NCI-H226 (cell line): Measurements from ENCODE around the gene BHLHE23.
"Not testable (repeated sequence)": the region's sequence is repeated elsewhere in the genome, so short reads cannot be mapped to it uniquely, and the experiment has no call there.

Experiments
- DNase-seq: peaks from one replicate; pipeline ENCODE4 v3.0.0-alpha.2; 2015

Gene BHLHE23

GRCh38 chr20:62970307-62971210 lies 36.2 kb downstream of the BHLHE23 start:
- DNase-seq = no peak

GRCh38 chr20:62969939-62970306 lies 36.8 kb downstream of the BHLHE23 start:
- DNase-seq = no peak

DNA sequence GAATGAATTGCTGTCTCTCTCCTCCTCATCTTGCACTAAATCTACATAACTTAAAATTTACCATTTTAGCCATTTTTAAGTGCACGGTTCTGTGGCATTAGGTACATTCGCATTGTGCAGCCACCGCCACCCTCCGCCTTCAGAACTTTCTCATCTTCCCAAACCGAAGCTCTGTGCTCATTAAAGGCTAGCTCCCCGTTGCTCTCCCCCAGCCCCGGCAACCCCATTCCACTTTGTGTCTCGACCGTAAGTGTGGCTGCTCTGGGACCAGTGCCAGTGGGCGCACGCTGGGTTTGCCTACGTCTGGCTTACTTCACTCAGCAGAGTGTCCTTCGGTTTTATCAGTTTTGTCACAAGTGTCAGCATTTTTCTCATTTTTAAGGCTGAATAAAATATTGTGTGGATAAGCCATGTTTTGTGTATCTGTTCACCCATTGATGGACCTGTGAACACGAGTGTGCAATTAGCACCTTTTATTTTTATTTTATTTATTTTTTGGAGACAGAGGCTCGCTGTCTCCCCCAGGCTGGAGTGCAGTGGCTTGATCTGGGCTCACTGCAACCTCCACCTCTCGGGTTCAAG lies 37.5 kb downstream of the BHLHE23 start:
- DNase-seq = no peak

- no peak for DNase-seq
Observed at GRCh38 chr20:62968378-62969178, 38.2 kb downstream of the BHLHE23 start.

- DNase-seq = no peak
Observed at GRCh38 chr20:62967628-62968351, 39.0 kb downstream of the BHLHE23 start.

DNA sequence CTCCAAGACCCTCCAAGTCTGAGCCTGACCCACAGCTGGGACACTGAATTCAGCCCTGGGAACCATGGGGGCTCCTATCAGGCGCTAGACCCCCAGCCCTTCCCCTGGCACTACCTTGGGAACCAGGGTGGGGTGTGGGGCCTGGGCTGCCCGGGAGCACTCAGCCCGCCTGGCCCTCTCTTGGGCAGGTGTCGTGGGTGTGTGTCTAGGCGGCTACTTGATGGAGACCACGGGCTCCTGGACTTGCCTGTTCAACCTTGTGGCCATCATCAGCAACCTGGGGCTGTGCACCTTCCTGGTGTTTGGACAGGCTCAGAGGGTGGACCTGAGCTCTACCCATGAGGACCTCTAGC lies 39.6 kb downstream of the BHLHE23 start:
- DNase-seq = no peak

GRCh38 chr20:62966212-62967148 lies 40.3 kb downstream of the BHLHE23 start:
- DNase-seq = no peak

- no peak for DNase-seq
Observed at GRCh38 chr20:62965363-62965771, 41.4 kb downstream of the BHLHE23 start.

DNA sequence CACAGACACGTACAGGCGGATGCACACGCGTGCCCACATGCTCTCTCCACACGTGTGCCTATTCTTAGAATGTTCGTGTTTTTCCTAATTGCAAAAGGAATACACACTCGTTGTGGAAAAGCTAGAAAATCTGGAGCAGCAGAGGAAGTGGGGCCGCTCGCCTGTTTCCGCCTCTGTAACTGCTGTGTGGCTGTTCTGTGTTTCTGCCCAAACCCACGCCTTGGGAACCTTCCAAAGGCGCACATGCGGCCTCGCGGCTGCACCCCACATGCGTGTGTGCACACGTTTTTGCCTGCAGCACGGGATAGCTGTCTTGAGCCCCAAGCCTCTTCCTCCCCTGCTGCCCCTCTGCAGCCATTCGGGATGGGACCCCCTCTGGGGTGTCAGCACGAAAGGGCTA lies 42.1 kb downstream of the BHLHE23 start:
- no peak for DNase-seq

DNA sequence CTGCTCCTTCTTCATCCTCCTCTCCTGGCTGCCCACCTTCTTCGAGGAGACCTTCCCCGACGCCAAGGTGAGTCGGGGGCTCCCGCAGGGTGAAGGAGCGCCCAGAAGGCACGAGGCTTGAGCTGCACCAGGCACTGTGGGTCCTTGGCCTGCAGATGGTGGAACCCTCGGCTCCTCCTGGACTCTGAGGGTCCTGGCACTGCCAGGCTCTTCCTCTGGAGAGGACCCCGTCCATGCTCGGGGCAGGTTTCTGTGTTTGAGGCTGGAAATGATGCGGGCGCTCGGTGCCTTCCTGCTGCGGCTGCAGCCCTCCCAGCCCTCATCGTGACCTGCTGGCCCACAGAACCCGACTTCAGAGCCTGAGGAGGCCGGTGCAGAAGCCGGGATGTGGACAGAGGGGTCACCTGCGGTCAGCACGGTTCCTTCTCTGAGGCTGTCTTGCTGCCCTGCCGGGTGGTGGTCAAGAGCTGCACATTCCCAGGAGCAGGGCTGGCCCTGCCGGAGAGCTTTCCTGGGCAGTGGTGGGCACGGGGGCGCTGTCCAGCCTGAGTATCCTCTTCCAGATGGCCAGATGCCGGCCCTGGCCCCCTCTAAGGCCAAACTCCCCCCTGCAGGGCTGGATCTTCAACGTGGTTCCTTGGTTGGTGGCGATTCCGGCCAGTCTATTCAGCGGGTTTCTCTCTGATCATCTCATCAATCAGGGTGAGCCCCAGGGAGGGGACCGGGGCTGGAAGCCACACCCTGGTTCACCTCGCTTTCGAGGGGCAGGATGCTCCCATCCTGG lies 43.0 kb downstream of the BHLHE23 start:
- no peak for DNase-seq

DNA sequence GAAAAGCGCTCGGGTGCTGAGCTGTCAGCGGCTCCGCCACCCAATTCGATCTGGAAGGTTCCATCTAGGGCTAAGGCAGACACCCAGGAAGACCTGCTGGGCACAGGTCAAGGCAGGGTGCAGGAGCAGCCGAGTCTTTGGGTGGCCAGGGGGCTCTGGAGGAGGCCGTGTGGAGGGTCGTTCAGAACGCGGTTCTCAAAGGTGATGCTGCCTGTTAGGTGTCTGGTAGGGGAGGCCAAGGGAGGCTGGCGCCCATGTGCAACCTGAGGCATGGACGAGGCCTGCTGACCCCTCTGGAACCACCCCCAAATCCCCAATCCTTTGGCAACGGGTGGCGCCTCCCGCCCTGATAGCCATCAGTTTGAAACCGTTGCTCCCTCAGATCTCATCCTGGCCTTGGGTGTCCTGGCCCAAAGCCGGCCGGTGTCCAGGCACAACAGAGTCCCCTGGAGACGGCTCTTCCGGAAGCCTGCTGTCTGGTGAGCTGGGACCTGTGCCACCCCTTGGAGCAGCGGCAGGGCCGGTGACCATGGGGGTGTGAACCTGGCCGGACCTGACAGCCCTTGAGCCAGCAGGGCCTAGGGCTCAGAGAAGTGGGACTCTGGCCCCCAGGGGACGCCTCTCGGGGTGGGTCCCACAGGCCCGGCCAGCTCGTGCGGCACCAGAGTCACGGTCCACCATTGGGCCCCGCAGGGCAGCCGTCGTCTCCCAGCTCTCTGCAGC lies 43.7 kb downstream of the BHLHE23 start:
- DNase-seq = no peak

DNA sequence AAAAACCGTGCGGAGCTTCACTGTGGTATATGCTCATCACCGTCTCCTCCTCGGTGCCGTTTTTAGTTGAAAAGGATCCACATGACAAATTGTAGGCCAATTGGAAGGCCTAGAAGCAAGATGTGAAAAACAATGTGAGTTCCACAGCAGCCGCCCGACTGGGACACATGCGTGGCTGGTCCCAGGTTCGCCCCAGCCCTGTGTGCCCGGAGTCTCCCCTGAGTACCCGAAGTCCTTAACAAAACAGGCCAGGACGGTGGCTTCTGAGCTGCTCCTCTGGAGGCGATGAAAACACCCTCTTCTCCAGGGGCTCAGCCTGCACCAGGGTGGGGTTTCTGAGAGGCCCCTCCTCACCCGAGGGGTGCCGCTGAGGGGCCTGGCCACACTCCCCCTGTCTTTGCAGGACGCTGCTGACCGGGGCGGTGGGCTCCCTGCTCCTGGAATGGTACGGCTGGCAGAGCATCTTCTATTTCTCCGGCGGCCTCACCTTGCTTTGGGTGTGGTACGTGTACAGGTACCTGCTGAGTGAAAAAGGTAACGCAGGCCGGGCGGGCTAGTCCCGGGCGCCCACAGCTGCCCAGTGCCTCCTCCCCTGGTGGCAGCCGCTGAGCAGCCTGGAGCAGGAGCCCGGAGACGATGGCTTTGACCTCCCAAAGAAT lies 44.4 kb downstream of the BHLHE23 start:
- no peak for DNase-seq

GRCh38 chr20:62961799-62962198 lies 45.0 kb downstream of the BHLHE23 start:
- no peak for DNase-seq

GRCh38 chr20:62961310-62961783 lies 45.4 kb downstream of the BHLHE23 start:
- DNase-seq = no peak

DNA sequence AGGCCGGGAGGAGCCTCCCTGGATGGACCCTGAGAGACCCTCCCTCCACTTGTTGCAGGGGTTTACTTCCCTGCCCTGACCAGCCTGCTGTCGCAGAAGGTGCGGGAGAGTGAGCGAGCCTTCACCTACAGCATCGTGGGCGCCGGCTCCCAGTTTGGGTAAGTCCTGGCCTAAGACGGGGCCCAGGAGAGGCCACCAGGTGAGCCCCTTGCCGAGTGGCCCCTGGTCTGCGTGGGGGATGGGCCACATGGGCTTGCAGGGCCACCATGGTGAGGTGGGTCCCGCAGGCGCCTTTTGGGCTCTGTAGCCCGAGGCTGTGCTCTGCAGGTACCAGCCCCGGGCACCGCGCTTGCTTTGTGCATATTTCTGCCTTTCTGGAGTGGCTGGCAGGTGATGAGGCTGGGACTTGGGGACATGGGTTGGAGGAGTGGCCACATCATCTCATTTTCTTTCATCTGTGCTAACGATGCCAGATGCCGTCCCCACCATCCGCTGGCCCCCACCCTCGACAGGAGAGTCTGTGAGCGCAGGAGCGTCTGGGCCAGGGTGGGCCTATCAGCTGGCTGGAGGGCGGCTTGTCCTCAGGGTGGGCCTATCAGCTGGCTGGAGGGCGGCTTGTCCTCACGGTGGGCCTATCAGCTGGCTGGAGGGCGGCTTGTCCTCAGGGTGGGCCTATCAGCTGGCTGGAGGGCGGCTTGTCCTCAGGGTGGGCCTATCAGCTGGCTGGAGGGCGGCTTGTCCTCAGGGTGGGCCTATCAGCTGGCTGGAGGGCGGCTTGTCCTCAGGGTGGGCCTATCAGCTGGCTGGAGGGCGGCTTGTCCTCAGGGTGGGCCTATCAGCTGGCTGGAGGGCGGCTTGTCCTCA lies 46.1 kb downstream of the BHLHE23 start:
- DNase-seq = not testable (repeated sequence)

DNA sequence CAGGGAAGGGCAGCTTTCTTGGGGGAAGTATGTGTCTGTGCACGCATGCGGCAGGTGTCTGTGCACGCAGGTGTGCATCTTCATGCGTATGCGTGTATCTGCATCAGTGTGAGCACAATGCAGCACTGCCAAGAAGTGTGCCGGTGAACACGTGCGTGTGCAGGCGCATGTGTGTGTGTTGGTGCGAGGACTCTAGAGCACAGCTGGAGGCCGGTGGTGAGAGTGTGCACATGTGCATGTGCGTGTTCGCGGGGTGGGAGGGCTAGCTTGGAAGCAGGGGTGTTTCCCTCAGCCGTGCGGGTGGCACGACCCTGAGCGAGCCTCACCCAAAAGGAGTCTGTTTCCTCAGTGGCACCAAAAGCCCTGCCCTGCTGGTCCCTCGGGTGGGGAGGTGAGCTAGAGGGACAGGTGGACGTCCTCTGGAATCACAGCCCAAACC lies 46.7 kb downstream of the BHLHE23 start:
- no peak for DNase-seq

GRCh38 chr20:62959101-62959971 lies 47.4 kb downstream of the BHLHE23 start:
- DNase-seq = no peak
